Neural cell (in vitro differentiated cells): ENCODE measurements around the gene TMED7. TPM values are rescaled to one million over a fixed set of nuclear protein-coding genes. Genes with fewer than 3 reads are reported as not detected.

Experiments used
- H2AFZ ChIP-seq: fragments of 200-600, 300-800 bp; sonication (generic), shearing (Covaris generic); 2 replicates; pipeline ENCODE4 v1.6.0; 2014; ENCODE audit warnings: low read depth, mild to moderate bottlenecking, antibody characterized with exemption, low read length, moderate library complexity
- H3F3A ChIP-seq: fragments of 200-600 bp; shearing (Covaris generic); 2 replicates; pipeline ENCODE4 v1.6.1; 2016; ENCODE audit warnings: mild to moderate bottlenecking, moderate library complexity, mixed read lengths, antibody characterized with exemption, low read length; ENCODE audit not compliant: insufficient read depth, poor library complexity, severe bottlenecking
- H3K27ac ChIP-seq: fragments of 200-600, 300-800 bp; sonication (generic), shearing (Covaris generic); 2 replicates; pipeline ENCODE4 v1.5.1; 2014; ENCODE audit warnings: mild to moderate bottlenecking, low read length, moderate library complexity
- H3K27me3 ChIP-seq: fragments of 300-800, 200-600 bp; sonication (generic), shearing (Covaris generic); 2 replicates; pipeline ENCODE4 v1.6.0; 2014; ENCODE audit warnings: mild to moderate bottlenecking, low read depth, low read length, moderate library complexity; ENCODE audit not compliant: insufficient read depth
- H3K36me3 ChIP-seq: fragments of 300-800, 200-600 bp; sonication (generic), shearing (Covaris generic); 2 replicates; pipeline ENCODE4 v1.5.1; 2014; ENCODE audit warnings: mild to moderate bottlenecking, antibody characterized with exemption, low read length, moderate library complexity; ENCODE audit not compliant: insufficient read depth
- H3K4me2 ChIP-seq: fragments of 300-800, 200-600 bp; sonication (generic), shearing (Covaris generic); 2 replicates; pipeline ENCODE4 v1.6.0; 2014; ENCODE audit warnings: mild to moderate bottlenecking, low read length
- H3K4me3 ChIP-seq: fragments of 300-800, 200-600 bp; sonication (generic), shearing (Covaris generic); 2 replicates; pipeline ENCODE4 v1.5.1; 2014; ENCODE audit warnings: mild to moderate bottlenecking, low read length, moderate library complexity
- H3K79me2 ChIP-seq: fragments of 200-600 bp; shearing (Covaris generic); replicated peaks from 2 replicates; pipeline ENCODE4 v1.6.0; 2014; ENCODE audit warnings: mild to moderate bottlenecking, low read length, moderate library complexity; ENCODE audit not compliant: insufficient read depth
- H3K9ac ChIP-seq: fragments of 300-800, 200-600 bp; sonication (generic), shearing (Covaris generic); 2 replicates; pipeline ENCODE4 v1.6.1; 2016; ENCODE audit warnings: mild to moderate bottlenecking, low read length, mixed read lengths
- H3K9me2 ChIP-seq: fragments of 200-600 bp; shearing (Covaris generic); 2 replicates; pipeline ENCODE4 v1.6.1; 2016; ENCODE audit warnings: mild to moderate bottlenecking, low read length, mixed read lengths; ENCODE audit not compliant: insufficient read depth
- H3K9me3 ChIP-seq: fragments of 200-600, 300-800 bp; sonication (generic), shearing (Covaris generic); 2 replicates; pipeline ENCODE4 v1.6.1; 2016; ENCODE audit warnings: mild to moderate bottlenecking, mixed run types, low read length, moderate library complexity, mixed read lengths
- H4K20me1 ChIP-seq: fragments of 200-600 bp; shearing (Covaris generic); 2 replicates; pipeline ENCODE4 v1.6.1; 2016; ENCODE audit warnings: mild to moderate bottlenecking, mixed run types; ENCODE audit not compliant: insufficient read depth
- CTCF ChIP-seq: fragments of 450-650 bp; IDR thresholded peaks from 2 replicates; pipeline ENCODE4 v1.5.1; 2014; ENCODE audit warnings: antibody characterized with exemption, mild to moderate bottlenecking, moderate library complexity; ENCODE audit not compliant: poor library complexity, severe bottlenecking
- EP300 ChIP-seq: fragments of 450-650 bp; conservative IDR thresholded peaks from 2 replicates; pipeline ENCODE4 v1.6.1; 2014; ENCODE audit warnings: antibody characterized with exemption, mild to moderate bottlenecking, moderate library complexity; ENCODE audit not compliant: poor library complexity, severe bottlenecking
- EZH2 ChIP-seq: fragments of 200-600, 300-800 bp; shearing (Covaris generic), sonication (generic); IDR thresholded peaks from 2 replicates; pipeline ENCODE4 v1.6.1; 2014; ENCODE audit warnings: antibody characterized with exemption, low read length, borderline replicate concordance, mild to moderate bottlenecking; ENCODE audit not compliant: insufficient read depth, poor library complexity, severe bottlenecking
- POLR2AphosphoS5 ChIP-seq: IDR thresholded peaks from 2 replicates; pipeline ENCODE4 v1.6.1; 2012
- RAD21 ChIP-seq: fragments of 450-650 bp; conservative IDR thresholded peaks from 2 replicates; pipeline ENCODE4 v1.6.1; 2014; ENCODE audit warnings: antibody characterized with exemption, mild to moderate bottlenecking, moderate library complexity
- REST ChIP-seq: IDR thresholded peaks from 2 replicates; pipeline ENCODE4 v1.6.1; 2012; ENCODE audit warnings: borderline replicate concordance
- TAF1 ChIP-seq: IDR thresholded peaks from 2 replicates; pipeline ENCODE4 v1.6.1; 2012; ENCODE audit warnings: low read depth
- polyA plus RNA-seq: library from polyadenylated mRNA; depleted of rRNA; stranded (reverse); fragments of >200 nt; gene quantifications from 2 replicates; pipeline ENCODE4 v1.2.3, GENCODE V29; 2014

The TMED7 gene
- polyA plus RNA-seq, 1 donor from 2014 or later = 74.3 TPM

GRCh38 chr5:115579216-115579615 lies 46.6 kb downstream of the TMED7 start:
- H3F3A ChIP-seq = no peaks in the 10 kb centered on the region
- H3K27ac ChIP-seq = no peak overlapping the region
- no peaks in the 10 kb centered on the region for H3K9me2 ChIP-seq

GRCh38 chr5:115578657-115579056 lies 47.2 kb downstream of the TMED7 start:
- no peak overlapping the region for H2AFZ ChIP-seq
- no peaks in the 10 kb centered on the region for H3K36me3 ChIP-seq
- H3K27ac ChIP-seq = no peak overlapping the region
- H3K79me2 ChIP-seq = no peaks in the 10 kb centered on the region
- no peaks in the 10 kb centered on the region for H3F3A ChIP-seq
- no peaks in the 10 kb centered on the region for H4K20me1 ChIP-seq
- no peaks in the 10 kb centered on the region for H3K9me2 ChIP-seq
- no peak overlapping the region for H3K9ac ChIP-seq
- H3K9me3 ChIP-seq = no peaks in the 10 kb centered on the region
- H3K4me3 ChIP-seq = no peak overlapping the region
- no peak overlapping the region for H3K4me2 ChIP-seq
- H3K27me3 ChIP-seq = no peaks in the 10 kb centered on the region
- TF ChIP-seq CTCF (no peak), EP300 (no peak)

More at GRCh38 chr5:115579216-115579615, 46.6 kb downstream of the TMED7 start:
- H4K20me1 ChIP-seq = no peaks in the 10 kb centered on the region
- no peak overlapping the region for H3K4me3 ChIP-seq
- H2AFZ ChIP-seq = no peak overlapping the region
- H3K27me3 ChIP-seq = no peaks in the 10 kb centered on the region
- TF ChIP-seq EP300 (no peak), CTCF (no peak), POLR2AphosphoS5 (no peak), RAD21 (no peak), EZH2 (no peak), REST (no peak)
- no peaks in the 10 kb centered on the region for H3K79me2 ChIP-seq
- H3K9me3 ChIP-seq = no peaks in the 10 kb centered on the region
- H3K4me2 ChIP-seq = no peak overlapping the region
- no peak overlapping the region for H3K9ac ChIP-seq
- H3K36me3 ChIP-seq = no peaks in the 10 kb centered on the region

- H3K9me3 ChIP-seq = no peaks in the 10 kb centered on the region
- no peaks in the 10 kb centered on the region for H3K9me2 ChIP-seq
- H3K27me3 ChIP-seq = no peaks in the 10 kb centered on the region
- H3K9ac ChIP-seq = no peak overlapping the region
- H2AFZ ChIP-seq = no peak overlapping the region
- H4K20me1 ChIP-seq = no peaks in the 10 kb centered on the region
- no peak overlapping the region for H3K4me3 ChIP-seq
- no peaks in the 10 kb centered on the region for H3K36me3 ChIP-seq
- no peak overlapping the region for H3K4me2 ChIP-seq
- H3K79me2 ChIP-seq = no peaks in the 10 kb centered on the region
- no peak for TF ChIP-seq TAF1
- no peak for TF ChIP-seq REST
- TF ChIP-seq RAD21 = no peak
- no peaks in the 10 kb centered on the region for H3F3A ChIP-seq
- H3K27ac ChIP-seq = no peak overlapping the region
These were observed 48.1 kb downstream of the TMED7 start for GRCh38 chr5:115577741-115578140.
